Stimulated activated CD4-positive, alpha-beta T cell treated with anti-CD3 and anti-CD28 coated beads, Interleukin-12 subunit alpha, Interleukin-12 subunit beta, amount 100 ng/mL, for 24 hours (primary cell): ENCODE measurements around the gene THSD7A.

ENCODE experiments used
- DNase-seq, 2 experiments: peaks; one replicate each; pipeline ENCODE4 v3.0.0-alpha.2; 2020; ENCODE audit warnings: low read depth in 2 of 2

THSD7A gene

GRCh38 chr7:11331128-11332102 lies 500.6 kb downstream of the THSD7A start:
- DNase-seq: no peak

GRCh38 chr7:11330717-11331116 lies 501.3 kb downstream of the THSD7A start:
- no peak for DNase-seq

DNA sequence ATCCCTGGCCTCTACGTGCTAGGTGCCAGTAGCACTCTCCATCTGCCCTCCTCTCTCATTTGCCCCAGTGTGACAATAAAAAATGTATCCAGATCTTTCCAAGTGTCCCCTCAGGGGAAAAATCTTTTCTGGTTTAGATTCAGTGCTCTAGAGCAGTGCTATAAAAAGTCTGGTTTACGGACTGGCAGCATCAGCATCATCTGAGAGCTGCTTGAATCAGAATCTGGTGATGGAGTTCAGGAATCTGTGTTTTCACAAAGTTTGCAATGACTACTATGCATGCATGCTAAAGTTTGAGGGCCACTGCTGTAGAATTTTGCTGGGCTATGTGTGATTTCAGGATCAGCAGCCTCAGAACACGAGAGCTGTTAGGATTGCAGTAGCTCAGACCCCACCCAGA lies 501.8 kb downstream of the THSD7A start:
- DNase-seq: no peak

GRCh38 chr7:11329626-11330025 lies 502.4 kb downstream of the THSD7A start:
- DNase-seq: no peak

- DNase-seq: no peak
Observed at GRCh38 chr7:11328309-11328708, 503.7 kb downstream of the THSD7A start.

GRCh38 chr7:11327633-11328032 lies 504.4 kb downstream of the THSD7A start:
- DNase-seq: no peak
